B cell (primary cell): ENCODE data around the gene SPATA12. TPM values are rescaled to one million over a fixed set of nuclear protein-coding genes. Genes with fewer than 3 reads are reported as not detected.

Source experiments
- ATAC-seq: fragments of 200-7000 bp; cut with Tn5 transposase; one replicate; pipeline ENCODE4 v1.10.0; 2021; ENCODE audit warnings: low read depth, mild to moderate bottlenecking, moderate number of reproducible peaks, moderate library complexity
- CTCF ChIA-PET: fragments of 350-600 bp; sonication (Branson Sonifier 250); formaldehyde crosslinking; loops from one replicate; lab custom pipeline; 2021; ENCODE audit warnings: antibody characterized with exemption, inconsistent platforms; lab: Charles Lee
- POLR2A ChIA-PET: fragments of 350-600 bp; sonication (Branson Sonifier 250); formaldehyde crosslinking; loops from one replicate; lab custom pipeline; 2021; ENCODE audit warnings: antibody characterized with exemption; lab: Charles Lee
- DNase-seq: peaks from one replicate; pipeline ENCODE4 v3.0.0; 2013
- H2AFZ ChIP-seq: 2 replicates; pipeline ENCODE4 v1.6.1; 2012; ENCODE audit warnings: mild to moderate bottlenecking, low read depth, low read length; ENCODE audit not compliant: insufficient read depth, poor library complexity, severe bottlenecking
- H3K27ac ChIP-seq, 2 donors: 1 replicate in 1 of 2; 2 replicates in 1 of 2; pipeline ENCODE4 v1.5.1; 2012 to 2013; ENCODE audit warnings: low read length in 2 of 2, mild to moderate bottlenecking in 2 of 2, moderate library complexity in 1 of 2
- H3K27me3 ChIP-seq, 4 experiments: fragments of 200-600 bp in 1 of 4; sonication (generic) in 1 of 4; replicated peaks in 1 of 4; 1 replicate in 2 of 4; 2 replicates in 2 of 4; pipeline versions ENCODE4 v1.6.1 to v1.7.0; 2013 to 2016; ENCODE audit warnings: low read length in 3 of 4, mild to moderate bottlenecking in 2 of 4, mixed read lengths in 1 of 4, moderate library complexity in 1 of 4; ENCODE audit not compliant: insufficient read depth in 4 of 4, control insufficient read depth in 3 of 4; ENCODE audit errors: control extremely low read depth in 1 of 4
- H3K36me3 ChIP-seq, 2 experiments: replicated peaks in 1 of 2; 1 replicate in 1 of 2; 2 replicates in 1 of 2; pipeline versions ENCODE4 v1.6.1 to v1.7.1; 2013; ENCODE audit warnings: low read length in 1 of 2; ENCODE audit not compliant: insufficient read depth in 2 of 2, control insufficient read depth in 1 of 2; ENCODE audit errors: control extremely low read depth in 1 of 2, extremely low read depth in 1 of 2
- H3K4me1 ChIP-seq, 2 donors: fragments of 200-600 bp in 1 of 2; sonication (generic) in 1 of 2; 1 replicate in 1 of 2; 2 replicates in 1 of 2; pipeline versions ENCODE4 v1.5.1 to v1.6.1; 2013 to 2017; ENCODE audit warnings: low read length in 2 of 2; ENCODE audit not compliant: control insufficient read depth in 2 of 2, insufficient read depth in 2 of 2
- H3K4me2 ChIP-seq: replicated peaks from 2 replicates; pipeline ENCODE3; 2012; ENCODE audit warnings: mild to moderate bottlenecking, low read depth, low read length; ENCODE audit not compliant: poor library complexity, severe bottlenecking
- H3K4me3 ChIP-seq, 5 experiments: fragments of 200-600 bp in 1 of 5; sonication (generic) in 1 of 5; 1 replicate in 3 of 5; 2 replicates in 2 of 5; pipeline versions ENCODE4 v1.5.1 to v1.7.0; 2011 to 2016; ENCODE audit warnings: low read length in 4 of 5, mild to moderate bottlenecking in 4 of 5, low read depth in 2 of 5, control low read depth in 1 of 5, moderate library complexity in 1 of 5; ENCODE audit not compliant: insufficient read depth in 1 of 5; ENCODE audit errors: control extremely low read depth in 1 of 5, extremely low read depth in 1 of 5
- H3K79me2 ChIP-seq: fragments of 200-600 bp; sonication (generic); one replicate; pipeline ENCODE4 v1.6.0; 2016; ENCODE audit warnings: low read length; ENCODE audit not compliant: control insufficient read depth, insufficient read depth
- H3K9ac ChIP-seq: fragments of 200-600 bp; sonication (generic); 2 replicates; pipeline ENCODE4 v1.6.1; 2017; ENCODE audit warnings: mild to moderate bottlenecking, low read length, moderate library complexity
- H3K9me3 ChIP-seq, 3 donors: one replicate each; pipeline versions ENCODE4 v1.6.1 to v1.7.1; 2013; ENCODE audit warnings: low read length in 2 of 3; ENCODE audit not compliant: control insufficient read depth in 2 of 3, insufficient read depth in 1 of 3; ENCODE audit errors: control extremely low read depth in 1 of 3
- H4K20me1 ChIP-seq: 2 replicates; pipeline ENCODE4 v1.6.0; 2012; ENCODE audit warnings: mild to moderate bottlenecking, low read length; ENCODE audit not compliant: insufficient read depth, control insufficient read depth, poor library complexity, severe bottlenecking
- H3K27ac Mint-ChIP-seq: one replicate; pipeline ENCODE4 v1.8.0; 2021; ENCODE audit warnings: mixed read lengths
- H3K27me3 Mint-ChIP-seq: one replicate; pipeline ENCODE4 v1.8.0; 2021; ENCODE audit warnings: mixed read lengths
- H3K4me1 Mint-ChIP-seq: one replicate; pipeline ENCODE4 v1.8.0; 2021; ENCODE audit warnings: mixed read lengths
- H3K4me3 Mint-ChIP-seq: one replicate; pipeline ENCODE4 v1.8.0; 2021; ENCODE audit warnings: mixed read lengths
- H3K9me3 Mint-ChIP-seq: one replicate; pipeline ENCODE4 v1.8.0; 2022; ENCODE audit warnings: mixed read lengths; ENCODE audit not compliant: insufficient read depth
- CTCF ChIP-seq: fragments of 200-600 bp; IDR thresholded peaks from one replicate; pipeline ENCODE4 v1.8.0; 2022; ENCODE audit warnings: antibody characterized with exemption, mild to moderate bottlenecking
- EZH2 ChIP-seq: IDR thresholded peaks from 2 replicates; pipeline ENCODE4 v1.6.1; 2012; ENCODE audit warnings: borderline replicate concordance, low read depth, mild to moderate bottlenecking, moderate library complexity, low read length; ENCODE audit not compliant: insufficient read depth, poor library complexity, severe bottlenecking
- WGBS: methylation state at CpG from one replicate; pipeline ENCODE4 v1.1.5; 2013; ENCODE audit warnings: missing lambda C conversion rate; ENCODE audit not compliant: insufficient coverage; 5-methylcytosine and 5-hydroxymethylcytosine counted together
- intact Hi-C: fragments of 100-400 bp; cut with micrococcal nuclease; formaldehyde crosslinking; loops from one replicate; pipeline ENCODE4 v1.10.0; 2022
- polyA plus RNA-seq: library from polyadenylated mRNA; depleted of rRNA; stranded (reverse); fragments of >200 nt; gene quantifications from 2 replicates; pipeline ENCODE4 v1.2.3, GENCODE V29; 2012
- total RNA-seq, 2 donors: library from RNA; stranded (reverse); fragments of 120-200 nt in 1 of 2; gene quantifications; 1 replicate in 1 of 2; 2 replicates in 1 of 2; pipeline versions ENCODE4 v1.2.3 to v1.2.4, GENCODE V29; 2013 to 2022

Gene SPATA12
- total and polyA plus RNA-seq, 2 donors (not counting 1 experiment from before 2014, with no cell fraction given), result not detected

GRCh38 chr3:57077630-57078343 lies 17.3 kb downstream of the SPATA12 start:
- peak overlapping the region; percentile 70 for H3K9ac ChIP-seq

DNA sequence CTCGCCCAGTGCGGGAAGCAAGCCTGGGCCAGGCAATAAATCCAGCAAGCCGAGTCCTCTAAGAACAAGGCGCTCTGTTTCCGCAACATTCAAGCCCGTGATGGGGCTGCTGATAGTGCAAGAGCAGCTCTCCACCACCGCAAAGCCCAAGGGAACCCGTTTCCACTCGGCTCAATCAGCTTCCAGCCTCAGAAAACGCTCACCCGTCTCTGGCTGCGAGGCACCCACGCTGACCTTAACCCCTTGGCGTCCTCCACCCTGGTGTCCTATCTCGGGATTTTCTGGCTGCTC lies 17.8 kb downstream of the SPATA12 start:
- TF ChIP-seq CTCF (no peak), EZH2 (no peak)
- ATAC-seq (peak; percentile 83), DNase-seq (peak; percentile 80)
- H3K27ac ChIP-seq, result no peak overlapping the region
- intact Hi-C loops, result loop anchor here (1.0 to 10.0 kb wide), 3 partner anchors 10 to 147 kb away; partner anchors contain the start of gene APPL1
- H3K4me3 Mint-ChIP-seq, result peak overlapping the region; percentile 86
- CTCF ChIA-PET, result interaction anchor here (0.5 to 3.7 kb wide), 11 partner anchors 9 to 836 kb away, joined by 3 to 16 read pairs (median 4); no protein-coding TSS in a partner anchor
- H3K36me3 ChIP-seq, result no peaks in the 10 kb centered on the region
- H3K4me1 Mint-ChIP-seq, result peaks cover 20% of the 10 kb centered on the region
- H3K9me3 ChIP-seq, result peaks cover 0 to 4% (median 0%) of the 10 kb centered on the region in 3 donors
- peaks cover 66% of the 10 kb centered on the region for H3K27me3 Mint-ChIP-seq
- H2AFZ ChIP-seq, result peak overlapping the region; percentile 61
- H3K79me2 ChIP-seq, result no peaks in the 10 kb centered on the region
- no peaks in the 10 kb centered on the region for H3K9me3 Mint-ChIP-seq
- H3K4me2 ChIP-seq, result peak overlapping the region; percentile 95
- WGBS, result under 1% methylated on average over 15 of the region's 15 CpGs
- H3K4me1 ChIP-seq, result peaks cover 21 to 22% of the 10 kb centered on the region in 2 donors
- peaks cover 0 to 72% (median 54%) of the 10 kb centered on the region in 4 experiments for H3K27me3 ChIP-seq
- H4K20me1 ChIP-seq, result no peaks in the 10 kb centered on the region
- POLR2A ChIA-PET, result interaction anchor here (1.2 kb wide), 1 partner anchor 9 kb away, joined by 6 read pairs; no protein-coding TSS in a partner anchor
- peak overlapping the region in 4 of 5 experiments; percentile 54 to 70 (median 62) for H3K4me3 ChIP-seq
- H3K9ac ChIP-seq, result peak overlapping the region; percentile 70
- peak overlapping the region; percentile 71 for H3K27ac Mint-ChIP-seq

More at GRCh38 chr3:57077630-57078343, 17.3 kb downstream of the SPATA12 start:
- H3K79me2 ChIP-seq, result no peaks in the 10 kb centered on the region
- peak overlapping the region; percentile 86 for H3K4me3 Mint-ChIP-seq
- H3K4me1 ChIP-seq, result peaks cover 21 to 22% of the 10 kb centered on the region in 2 donors
- H3K9me3 Mint-ChIP-seq, result no peaks in the 10 kb centered on the region
- peaks cover 20% of the 10 kb centered on the region for H3K4me1 Mint-ChIP-seq
- H3K4me2 ChIP-seq, result peak overlapping the region; percentile 95
- H3K27me3 ChIP-seq, result peaks cover 0 to 73% (median 54%) of the 10 kb centered on the region in 4 experiments
- peak overlapping the region in 4 of 5 experiments; percentile 54 to 70 (median 62) for H3K4me3 ChIP-seq
- no peak overlapping the region for H3K27ac ChIP-seq
- peak overlapping the region; percentile 71 for H3K27ac Mint-ChIP-seq
- 17% methylated on average over 7 of the region's 9 CpGs for WGBS
- peaks cover 71% of the 10 kb centered on the region for H3K27me3 Mint-ChIP-seq
- H4K20me1 ChIP-seq, result no peaks in the 10 kb centered on the region
- TF ChIP-seq EZH2, result no peak
- ChIA-PET POLR2A (interaction anchor here (1.2 kb wide), 1 partner anchor 9 kb away, joined by 6 read pairs; no protein-coding TSS in a partner anchor), CTCF (interaction anchor here (0.5 to 3.7 kb wide), 11 partner anchors 8 to 837 kb away, joined by 3 to 16 read pairs (median 4); no protein-coding TSS in a partner anchor)
- intact Hi-C loops, result loop anchor here (1.0 to 10.0 kb wide), 3 partner anchors 9 to 147 kb away; partner anchors contain the start of gene APPL1
- no peak for ATAC-seq
- peak overlapping the region; percentile 61 for H2AFZ ChIP-seq
- peaks cover 0 to 4% (median 0%) of the 10 kb centered on the region in 3 donors for H3K9me3 ChIP-seq
- DNase-seq, result no peak
- no peaks in the 10 kb centered on the region for H3K36me3 ChIP-seq
